Mesothelial cell of epicardium (in vitro differentiated cells): Measurements from ENCODE around the gene TAX1BP1. TPM values are rescaled to one million over a fixed set of nuclear protein-coding genes. Genes with fewer than 3 reads are reported as not detected.

ENCODE experiments used
- DNase-seq, 2 experiments: peaks; one replicate each; pipeline ENCODE4 v3.0.0; 2021; ENCODE audit warnings: low spot score in 2 of 2; ENCODE audit not compliant: unreplicated experiment in 2 of 2
- H3K27ac Mint-ChIP-seq: 2 replicates; pipeline ENCODE4 v1.8.0; 2021; ENCODE audit warnings: mixed read lengths
- H3K27me3 Mint-ChIP-seq: 2 replicates; pipeline ENCODE4 v1.8.0; 2021; ENCODE audit warnings: low read depth, mixed read lengths
- H3K36me3 Mint-ChIP-seq: 2 replicates; pipeline ENCODE4 v1.8.0; 2021; ENCODE audit warnings: mixed read lengths
- H3K4me1 Mint-ChIP-seq: 2 replicates; pipeline ENCODE4 v1.8.0; 2021; ENCODE audit warnings: mixed read lengths
- H3K4me3 Mint-ChIP-seq: 2 replicates; pipeline ENCODE4 v1.8.0; 2021; ENCODE audit warnings: mild to moderate bottlenecking, moderate library complexity, mixed read lengths
- H3K9me3 Mint-ChIP-seq: 2 replicates; pipeline ENCODE4 v1.8.0; 2021; ENCODE audit warnings: mixed read lengths
- CTCF ChIP-seq: fragments of 200-600 bp; sonication (generic); IDR thresholded peaks from one replicate; pipeline ENCODE4 v1.5.0; 2021; ENCODE audit warnings: antibody characterized with exemption; ENCODE audit not compliant: unreplicated experiment
- total RNA-seq: library from RNA; stranded (reverse); gene quantifications from 3 replicates; pipeline ENCODE4 v1.2.1, GENCODE V29; 2021

TAX1BP1 gene
- total RNA-seq, 1 donor from 2014 or later = 89.8 TPM

- Mint-ChIP-seq H3K4me1 (peaks cover 22% of the 10 kb centered on the region), H3K4me3 (no peak overlapping the region), H3K36me3 (peaks cover 24% of the 10 kb centered on the region), H3K27me3 (no peaks in the 10 kb centered on the region), H3K27ac (peak overlapping the region; percentile 3), H3K9me3 (no peaks in the 10 kb centered on the region)
- TF ChIP-seq CTCF = no peak
- DNase-seq = no peak
These were observed 7.8 kb downstream of the TAX1BP1 start for GRCh38 chr7:27747589-27748368.

GRCh38 chr7:27750316-27750715, 10.4 kb downstream of the TAX1BP1 start:
- Mint-ChIP-seq H3K4me3 (no peak overlapping the region), H3K9me3 (no peaks in the 10 kb centered on the region), H3K4me1 (peaks cover 12% of the 10 kb centered on the region), H3K27me3 (no peaks in the 10 kb centered on the region), H3K36me3 (peaks cover 27% of the 10 kb centered on the region), H3K27ac (no peak overlapping the region)
- no peak for TF ChIP-seq CTCF
- DNase-seq = no peak

GRCh38 chr7:27751888-27752660, 12.1 kb downstream of the TAX1BP1 start:
- Mint-ChIP-seq H3K4me1 (peaks cover 6% of the 10 kb centered on the region), H3K27ac (no peak overlapping the region), H3K27me3 (no peaks in the 10 kb centered on the region), H3K9me3 (no peaks in the 10 kb centered on the region), H3K4me3 (no peak overlapping the region), H3K36me3 (peaks cover 32% of the 10 kb centered on the region)
- DNase-seq = no peak
- no peak for TF ChIP-seq CTCF

DNA sequence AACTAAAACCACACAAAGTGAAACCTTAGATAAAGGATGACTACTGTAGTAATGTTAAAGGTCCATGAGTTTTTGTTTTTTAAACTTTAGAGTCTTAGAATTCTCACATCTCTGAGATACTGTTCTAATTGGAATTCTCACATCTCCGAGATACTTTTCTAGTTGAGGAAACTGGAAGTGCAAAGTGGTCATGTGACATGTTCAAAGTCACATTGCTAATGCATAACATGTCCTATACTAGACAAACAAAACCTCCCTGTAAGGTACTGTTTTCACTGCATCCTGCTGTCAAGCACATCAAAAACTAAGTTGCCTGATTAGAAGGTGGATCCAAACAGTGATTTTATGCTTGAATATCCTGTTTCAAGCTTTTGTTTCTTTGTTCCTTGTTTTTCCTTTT, 13.9 kb downstream of the TAX1BP1 start:
- no peak for TF ChIP-seq CTCF
- peaks cover 6% of the 10 kb centered on the region for H3K4me1 Mint-ChIP-seq
- H3K4me3 Mint-ChIP-seq = no peak overlapping the region
- peaks cover 37% of the 10 kb centered on the region for H3K36me3 Mint-ChIP-seq
- no peak overlapping the region for H3K27ac Mint-ChIP-seq
- no peak for DNase-seq
- H3K27me3 Mint-ChIP-seq = no peaks in the 10 kb centered on the region
- no peaks in the 10 kb centered on the region for H3K9me3 Mint-ChIP-seq

GRCh38 chr7:27756298-27756697, 16.3 kb downstream of the TAX1BP1 start:
- Mint-ChIP-seq H3K27me3 (no peaks in the 10 kb centered on the region), H3K27ac (no peak overlapping the region), H3K4me3 (no peak overlapping the region), H3K4me1 (peaks cover 6% of the 10 kb centered on the region), H3K36me3 (peaks cover 34% of the 10 kb centered on the region), H3K9me3 (peaks cover 3% of the 10 kb centered on the region)
- DNase-seq = no peak
- no peak for TF ChIP-seq CTCF
